ENCODE data around the gene CREB5. TPM values are rescaled to one million over a fixed set of nuclear protein-coding genes. Genes with fewer than 3 reads are reported as not detected.

CREB5 gene
- polyA plus RNA-seq, 1 donor = 12.9 TPM

DNA sequence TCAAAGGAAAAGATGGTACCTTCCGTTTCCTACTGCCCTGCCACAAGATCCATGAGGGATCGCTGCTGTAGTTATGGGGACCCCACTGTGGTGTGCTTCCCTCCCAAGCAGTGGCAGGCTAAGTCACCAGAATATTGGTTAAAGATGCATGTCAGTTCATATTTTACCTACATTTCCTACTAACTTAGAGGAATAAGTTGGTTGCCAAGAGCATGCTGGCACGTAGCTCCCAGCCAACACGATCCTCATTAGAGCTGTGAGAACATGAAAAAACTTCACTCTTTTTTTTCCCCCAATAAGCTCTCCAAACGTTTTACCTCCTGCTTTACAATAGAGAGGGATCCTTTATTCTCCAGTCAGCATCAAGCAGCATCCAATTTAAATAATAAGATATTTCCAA is 342.1 kb downstream of the CREB5 start:
- Histone ChIP-seq H3K36me3 (ENCODE audit: control insufficient read depth, insufficient read depth, low read length) (no peaks in the 10 kb centered on the region), H3K4me1 (ENCODE audit: control insufficient read depth, insufficient read depth, low read length) (no peaks in the 10 kb centered on the region), H3K9me3 (ENCODE audit: control insufficient read depth, low read depth, low read length) (no peaks in the 10 kb centered on the region), H3K27ac (ENCODE audit: low read length) (no peak overlapping the region), H3K27me3 (ENCODE audit: control insufficient read depth, insufficient read depth, low read length) (no peaks in the 10 kb centered on the region), H3K4me3 (ENCODE audit: low read length) (no peak overlapping the region)
- WGBS (ENCODE audit: insufficient coverage, low lambda C conversion rate) = 85% methylated on average over 2 of the region's 5 CpGs
- no peak for DNase-seq

DNA sequence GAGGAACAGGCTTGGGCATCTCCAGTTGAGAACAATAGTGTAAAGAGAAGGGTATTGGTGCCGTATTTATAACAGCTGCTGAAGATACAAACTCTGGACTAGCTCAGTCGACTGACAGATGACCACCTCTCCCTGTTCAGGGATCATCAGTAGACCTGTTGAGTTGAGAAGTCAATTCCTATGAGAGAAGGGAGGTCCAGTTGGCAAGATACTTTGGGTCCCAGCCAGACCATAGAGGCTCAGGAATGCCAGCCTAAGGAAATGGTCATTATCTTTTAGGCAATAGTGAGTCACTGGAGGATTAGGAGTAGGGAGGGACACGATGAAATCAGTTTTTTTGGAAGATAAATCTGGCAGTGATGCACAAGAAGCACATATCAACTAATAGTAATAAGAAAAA is 342.9 kb downstream of the CREB5 start:
- no peaks in the 10 kb centered on the region for H3K36me3 ChIP-seq (ENCODE audit: control insufficient read depth, insufficient read depth, low read length)
- WGBS (ENCODE audit: insufficient coverage, low lambda C conversion rate) = no CpG with 5 or more reads among the region's 3 CpGs
- no peaks in the 10 kb centered on the region for H3K4me1 ChIP-seq (ENCODE audit: control insufficient read depth, insufficient read depth, low read length)
- H3K4me3 ChIP-seq (ENCODE audit: low read length) = no peak overlapping the region
- H3K27me3 ChIP-seq (ENCODE audit: control insufficient read depth, insufficient read depth, low read length) = no peaks in the 10 kb centered on the region
- H3K9me3 ChIP-seq (ENCODE audit: control insufficient read depth, low read depth, low read length) = no peaks in the 10 kb centered on the region
- no peak overlapping the region for H3K27ac ChIP-seq (ENCODE audit: low read length)
- DNase-seq = no peak

DNA sequence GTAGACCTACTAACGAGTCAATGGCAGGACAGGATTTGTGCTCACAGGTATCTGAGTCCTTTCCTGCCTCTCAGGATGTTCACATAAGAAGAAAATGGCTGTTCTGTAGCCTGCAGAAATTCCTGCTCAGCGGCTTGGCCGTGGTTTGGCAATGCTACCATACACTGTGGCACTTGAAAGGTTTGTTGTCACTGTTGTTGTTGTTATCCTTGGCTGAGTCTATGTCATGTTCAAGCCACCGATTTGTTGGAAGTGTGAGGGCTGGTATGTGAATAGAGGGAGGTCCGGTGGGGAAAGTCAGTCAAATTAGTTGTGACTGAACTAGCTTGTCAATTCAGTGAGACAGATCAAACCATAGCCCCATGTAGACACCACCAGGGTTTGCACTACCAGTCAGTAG is 345.9 kb downstream of the CREB5 start:
- H3K4me3 ChIP-seq (ENCODE audit: low read length) = no peak overlapping the region
- no peaks in the 10 kb centered on the region for H3K9me3 ChIP-seq (ENCODE audit: control insufficient read depth, low read depth, low read length)
- no peaks in the 10 kb centered on the region for H3K4me1 ChIP-seq (ENCODE audit: control insufficient read depth, insufficient read depth, low read length)
- H3K27me3 ChIP-seq (ENCODE audit: control insufficient read depth, insufficient read depth, low read length) = no peaks in the 10 kb centered on the region
- no peak for DNase-seq
- WGBS (ENCODE audit: insufficient coverage, low lambda C conversion rate) = no CpG with 5 or more reads among the region's 5 CpGs
- no peaks in the 10 kb centered on the region for H3K36me3 ChIP-seq (ENCODE audit: control insufficient read depth, insufficient read depth, low read length)
- H3K27ac ChIP-seq (ENCODE audit: low read length) = no peak overlapping the region

DNA sequence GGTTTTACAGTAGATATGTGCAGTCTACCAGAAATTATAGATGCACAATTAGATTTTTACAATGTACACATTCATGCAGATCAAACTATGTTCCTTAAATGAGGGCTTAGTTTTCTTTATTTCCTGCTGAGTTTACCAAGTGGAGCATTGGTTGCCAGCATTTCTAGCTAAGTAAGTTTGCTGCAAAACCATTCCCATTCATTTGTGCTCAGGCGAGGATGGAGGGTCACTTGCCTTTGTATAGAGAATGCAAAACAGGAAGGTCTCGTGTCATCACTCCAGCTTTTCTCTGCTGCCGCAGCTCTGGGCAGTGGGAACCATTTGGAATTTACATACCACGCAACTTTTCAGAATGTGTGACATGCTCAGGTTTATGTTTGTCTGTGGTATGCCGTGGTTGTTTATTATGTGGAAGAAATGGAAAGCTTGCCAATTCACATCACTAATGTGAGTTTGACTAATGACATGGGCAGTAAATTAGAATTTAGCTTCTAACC is 347.2 kb downstream of the CREB5 start:
- no peak overlapping the region for H3K4me3 ChIP-seq (ENCODE audit: low read length)
- H3K36me3 ChIP-seq (ENCODE audit: control insufficient read depth, insufficient read depth, low read length) = no peaks in the 10 kb centered on the region
- H3K4me1 ChIP-seq (ENCODE audit: control insufficient read depth, insufficient read depth, low read length) = no peaks in the 10 kb centered on the region
- no peaks in the 10 kb centered on the region for H3K27me3 ChIP-seq (ENCODE audit: control insufficient read depth, insufficient read depth, low read length)
- DNase-seq = no peak
- H3K9me3 ChIP-seq (ENCODE audit: control insufficient read depth, low read depth, low read length) = no peaks in the 10 kb centered on the region
- WGBS (ENCODE audit: insufficient coverage, low lambda C conversion rate) = no CpG with 5 or more reads among the region's 5 CpGs
- no peak overlapping the region for H3K27ac ChIP-seq (ENCODE audit: low read length)

DNA sequence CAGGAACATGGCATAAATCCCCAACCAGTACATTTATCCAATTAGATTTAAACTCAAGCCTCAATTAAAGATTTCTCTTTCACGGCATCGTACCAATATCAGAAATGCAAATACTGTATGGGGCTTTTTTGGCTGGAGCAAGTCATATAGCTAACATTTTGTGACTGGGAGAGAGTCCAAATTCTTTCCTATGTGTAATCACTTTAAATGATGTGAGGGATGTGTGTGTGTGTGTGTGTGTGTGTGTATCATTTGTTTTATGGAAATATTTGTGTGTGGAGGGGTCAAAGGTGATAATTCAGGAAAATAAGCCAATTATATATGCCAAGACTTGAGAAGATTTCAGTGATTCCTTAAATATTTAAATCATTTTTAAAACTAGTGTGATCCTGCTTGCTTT is 349.2 kb downstream of the CREB5 start:
- no peaks in the 10 kb centered on the region for H3K27me3 ChIP-seq (ENCODE audit: control insufficient read depth, insufficient read depth, low read length)
- no peak for DNase-seq
- no peaks in the 10 kb centered on the region for H3K4me1 ChIP-seq (ENCODE audit: control insufficient read depth, insufficient read depth, low read length)
- no peaks in the 10 kb centered on the region for H3K36me3 ChIP-seq (ENCODE audit: control insufficient read depth, insufficient read depth, low read length)
- no peak overlapping the region for H3K27ac ChIP-seq (ENCODE audit: low read length)
- WGBS (ENCODE audit: insufficient coverage, low lambda C conversion rate) = no CpG with 5 or more reads among the region's 2 CpGs
- H3K4me3 ChIP-seq (ENCODE audit: low read length) = no peak overlapping the region
- no peaks in the 10 kb centered on the region for H3K9me3 ChIP-seq (ENCODE audit: control insufficient read depth, low read depth, low read length)

DNA sequence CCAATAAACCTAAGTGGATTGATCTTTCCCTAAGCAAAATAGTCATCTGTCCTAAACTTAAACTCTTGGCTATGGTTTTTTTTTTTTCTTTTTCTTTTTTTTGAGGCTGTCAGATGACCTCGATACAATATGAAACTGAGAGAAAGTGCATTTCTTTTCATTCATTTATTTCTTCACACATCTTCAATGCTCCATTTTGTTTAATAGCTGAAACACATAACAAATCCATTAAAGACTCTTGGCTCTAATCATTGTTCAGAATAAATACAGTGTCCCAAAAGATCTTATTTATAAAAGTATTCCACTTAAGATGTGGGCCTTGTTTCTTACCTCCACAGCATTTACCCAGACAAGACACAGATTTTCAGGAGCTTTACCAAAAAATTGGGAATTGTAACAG is 350.3 kb downstream of the CREB5 start:
- Histone ChIP-seq H3K4me3 (ENCODE audit: low read length) (no peak overlapping the region), H3K36me3 (ENCODE audit: control insufficient read depth, insufficient read depth, low read length) (no peaks in the 10 kb centered on the region), H3K27ac (ENCODE audit: low read length) (no peak overlapping the region), H3K4me1 (ENCODE audit: control insufficient read depth, insufficient read depth, low read length) (no peaks in the 10 kb centered on the region), H3K27me3 (ENCODE audit: control insufficient read depth, insufficient read depth, low read length) (no peaks in the 10 kb centered on the region), H3K9me3 (ENCODE audit: control insufficient read depth, low read depth, low read length) (no peaks in the 10 kb centered on the region)
- 86% methylated on average over 1 of the region's 1 CpG for WGBS (ENCODE audit: insufficient coverage, low lambda C conversion rate)
- no peak for DNase-seq

DNA sequence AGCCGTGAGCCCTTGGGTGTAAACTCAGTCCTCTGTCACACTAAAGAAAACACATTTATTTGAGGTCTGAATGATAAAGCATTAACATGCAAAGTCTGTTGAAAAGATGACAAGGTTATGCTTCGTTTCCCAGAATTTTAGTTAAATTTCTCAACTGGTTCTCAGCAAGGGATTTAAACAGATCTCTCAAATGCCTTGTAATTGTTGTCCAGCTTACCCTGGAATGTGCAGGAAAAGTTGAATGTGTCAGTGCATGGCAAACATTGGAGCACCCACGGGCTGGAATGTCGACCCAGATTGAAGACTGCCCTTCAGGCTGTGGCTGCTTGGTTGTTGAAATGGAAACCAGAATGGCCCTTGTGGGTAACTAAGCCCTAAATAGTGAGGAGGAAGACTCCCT is 354.0 kb downstream of the CREB5 start:
- Histone ChIP-seq H3K9me3 (ENCODE audit: control insufficient read depth, low read depth, low read length) (no peaks in the 10 kb centered on the region), H3K4me1 (ENCODE audit: control insufficient read depth, insufficient read depth, low read length) (no peaks in the 10 kb centered on the region), H3K27ac (ENCODE audit: low read length) (no peak overlapping the region), H3K36me3 (ENCODE audit: control insufficient read depth, insufficient read depth, low read length) (no peaks in the 10 kb centered on the region), H3K4me3 (ENCODE audit: low read length) (no peak overlapping the region), H3K27me3 (ENCODE audit: control insufficient read depth, insufficient read depth, low read length) (peaks cover 2% of the 10 kb centered on the region)
- DNase-seq = no peak
- WGBS (ENCODE audit: insufficient coverage, low lambda C conversion rate) = no CpG with 5 or more reads among the region's 4 CpGs

DNA sequence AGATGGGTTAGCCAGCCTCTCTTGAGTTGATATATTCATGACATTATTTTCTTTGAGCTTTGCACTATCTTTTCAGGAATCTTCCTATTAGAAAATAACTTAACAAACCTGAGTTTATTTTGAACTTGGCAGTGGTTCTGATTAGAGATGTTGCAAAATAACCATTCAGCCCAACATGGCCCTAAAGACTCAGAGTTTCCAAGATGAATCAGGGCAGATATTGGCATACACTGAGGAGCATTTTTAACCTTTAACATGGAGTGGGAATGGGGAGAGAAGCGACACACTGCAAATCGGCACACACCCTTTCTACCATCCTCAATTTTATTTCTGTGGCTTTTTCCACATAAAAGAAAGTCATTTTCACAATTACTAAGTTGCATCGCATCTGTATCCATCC is 355.0 kb downstream of the CREB5 start:
- no peak for DNase-seq
- WGBS (ENCODE audit: insufficient coverage, low lambda C conversion rate) = 100% methylated on average over 1 of the region's 3 CpGs
- Histone ChIP-seq H3K27me3 (ENCODE audit: control insufficient read depth, insufficient read depth, low read length) (peaks cover 3% of the 10 kb centered on the region), H3K4me1 (ENCODE audit: control insufficient read depth, insufficient read depth, low read length) (no peaks in the 10 kb centered on the region), H3K9me3 (ENCODE audit: control insufficient read depth, low read depth, low read length) (no peaks in the 10 kb centered on the region), H3K4me3 (ENCODE audit: low read length) (no peak overlapping the region), H3K27ac (ENCODE audit: low read length) (no peak overlapping the region), H3K36me3 (ENCODE audit: control insufficient read depth, insufficient read depth, low read length) (no peaks in the 10 kb centered on the region)

DNA sequence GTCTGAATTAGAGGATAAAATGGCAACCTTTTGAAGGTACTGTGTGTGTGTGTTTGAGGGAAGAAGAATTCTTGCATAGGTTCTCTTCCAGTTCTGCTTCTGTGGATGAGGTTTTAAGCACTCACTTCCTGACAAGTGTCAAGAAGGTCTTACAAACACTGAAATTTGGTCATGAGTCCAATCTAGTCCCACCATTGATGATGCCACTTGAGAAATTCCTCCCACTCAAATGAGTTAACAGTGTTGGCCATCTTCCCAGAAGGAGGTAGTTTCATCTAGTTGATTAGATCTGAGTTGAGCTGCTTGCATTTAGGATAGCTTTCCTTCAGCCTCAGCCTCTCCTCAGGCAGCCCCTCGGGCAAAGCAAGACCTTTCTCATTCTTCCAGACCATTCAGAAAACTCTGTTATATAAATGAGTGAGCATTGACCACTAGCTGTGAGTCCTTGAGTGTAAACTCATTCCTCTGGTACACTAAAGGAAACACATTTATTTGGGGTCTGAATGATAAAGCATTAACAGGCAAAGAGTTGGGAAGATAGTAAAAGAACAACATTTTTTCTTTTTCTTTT is 356.3 kb downstream of the CREB5 start:
- WGBS (ENCODE audit: insufficient coverage, low lambda C conversion rate) = no CpG with 5 or more reads among the region's 1 CpG
- Histone ChIP-seq H3K4me3 (ENCODE audit: low read length) (no peak overlapping the region), H3K9me3 (ENCODE audit: control insufficient read depth, low read depth, low read length) (no peaks in the 10 kb centered on the region), H3K36me3 (ENCODE audit: control insufficient read depth, insufficient read depth, low read length) (no peaks in the 10 kb centered on the region), H3K27me3 (ENCODE audit: control insufficient read depth, insufficient read depth, low read length) (peaks cover 3% of the 10 kb centered on the region), H3K27ac (ENCODE audit: low read length) (no peak overlapping the region), H3K4me1 (ENCODE audit: control insufficient read depth, insufficient read depth, low read length) (no peaks in the 10 kb centered on the region)
- no peak for DNase-seq

DNA sequence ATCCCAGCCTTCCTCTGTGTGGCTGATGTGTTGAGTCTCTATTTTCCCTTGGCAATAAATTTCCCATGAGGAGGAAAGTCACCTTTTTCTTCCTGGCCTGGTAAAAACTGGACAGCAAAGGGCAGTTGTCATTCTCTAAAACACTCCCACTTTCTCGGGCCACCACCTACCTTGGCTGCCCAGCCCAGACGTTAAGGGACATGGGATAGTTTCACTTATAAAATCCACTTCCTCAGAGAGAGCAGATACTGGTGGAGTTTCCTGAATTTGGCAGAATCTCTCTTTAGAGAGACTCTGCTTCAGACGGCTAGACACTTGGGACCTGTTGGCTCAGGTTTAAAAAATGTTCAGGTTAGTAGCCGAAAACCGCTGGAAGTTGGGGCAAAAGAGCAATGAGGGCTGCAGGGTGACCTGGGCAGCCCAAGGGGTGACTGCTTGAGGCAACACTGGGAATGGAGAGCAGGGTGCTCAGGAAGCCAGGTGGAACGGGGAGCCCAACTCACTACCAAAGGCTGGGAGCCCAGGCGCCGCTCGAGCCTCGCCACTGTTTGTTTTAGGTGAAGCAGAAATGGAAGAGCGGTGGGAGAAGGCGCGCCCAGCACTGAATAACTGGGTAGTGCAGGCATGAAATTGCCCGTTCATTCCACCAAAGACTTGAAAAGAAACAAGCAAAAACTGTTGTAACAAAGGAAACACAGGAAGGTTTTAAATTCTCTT is 359.7 kb downstream of the CREB5 start:
- no peak for DNase-seq
- Histone ChIP-seq H3K4me3 (ENCODE audit: low read length) (no peak overlapping the region), H3K27me3 (ENCODE audit: control insufficient read depth, insufficient read depth, low read length) (peaks cover 3% of the 10 kb centered on the region), H3K36me3 (ENCODE audit: control insufficient read depth, insufficient read depth, low read length) (no peaks in the 10 kb centered on the region), H3K4me1 (ENCODE audit: control insufficient read depth, insufficient read depth, low read length) (no peaks in the 10 kb centered on the region), H3K9me3 (ENCODE audit: control insufficient read depth, low read depth, low read length) (no peaks in the 10 kb centered on the region), H3K27ac (ENCODE audit: low read length) (no peak overlapping the region)
- 86% methylated on average over 4 of the region's 14 CpGs for WGBS (ENCODE audit: insufficient coverage, low lambda C conversion rate)

Measured in large intestine (tissue), 3 donors.